BJ (cell line): ENCODE measurements around the gene CHPF2. TPM values are rescaled to one million over a fixed set of nuclear protein-coding genes. Genes with fewer than 3 reads are reported as not detected.

Experiments
- CTCF ChIA-PET: fragments of 350-600 bp; formaldehyde crosslinking; extraction: SDS; loops from one replicate; lab custom pipeline; 2021; ENCODE audit warnings: antibody characterized with exemption, inconsistent platforms; lab: Yijun Ruan, JAX
- POLR2A ChIA-PET: fragments of 300-600 bp; sonication (Branson Sonifier 250); formaldehyde crosslinking; extraction: SDS; loops from one replicate; lab custom pipeline; 2021; ENCODE audit warnings: antibody characterized with exemption; lab: Charles Lee
- DNase-seq: peaks from one replicate; pipeline ENCODE4 v3.0.0-alpha.2; 2011; ENCODE audit warnings: low read depth
- H3K27me3 ChIP-seq: 2 replicates; pipeline ENCODE4 v1.6.0; 2011; ENCODE audit warnings: low read length; ENCODE audit not compliant: control insufficient read depth, insufficient read depth
- H3K36me3 ChIP-seq: 2 replicates; pipeline ENCODE4 v1.5.1; 2011; ENCODE audit warnings: low read length; ENCODE audit not compliant: control insufficient read depth, insufficient read depth
- H3K4me3 ChIP-seq: 2 replicates; pipeline ENCODE4 v1.5.1; 2011; ENCODE audit warnings: low read depth, mild to moderate bottlenecking, control low read depth, low read length
- CTCF ChIP-seq: IDR thresholded peaks from 2 replicates; pipeline ENCODE4 v1.5.1; 2011; ENCODE audit warnings: low read depth, mild to moderate bottlenecking, control low read depth, inconsistent platforms, low read length, moderate library complexity; ENCODE audit not compliant: insufficient read depth
- polyA plus RNA-seq: library from polyadenylated mRNA; depleted of rRNA; stranded (reverse); fragments of >200 nt; gene quantifications from 2 replicates; pipeline ENCODE4 v1.2.3, GENCODE V29; 2011; rRNA removed

The CHPF2 gene
- polyA plus RNA-seq, 1 experiment = 42.6 TPM

GRCh38 chr7:151283302-151283701 lies 51.0 kb downstream of the CHPF2 start:
- no peak for DNase-seq
- Histone ChIP-seq H3K36me3 (no peaks in the 10 kb centered on the region), H3K27me3 (peaks cover 12% of the 10 kb centered on the region), H3K4me3 (no peak overlapping the region)
- POLR2A ChIA-PET = no interaction called here
- CTCF ChIA-PET = no interaction called here
- no peak for TF ChIP-seq CTCF

- Histone ChIP-seq H3K27me3 (peaks cover 15% of the 10 kb centered on the region), H3K4me3 (no peak overlapping the region), H3K36me3 (no peaks in the 10 kb centered on the region)
- TF ChIP-seq CTCF = no peak
- no peak for DNase-seq
- POLR2A ChIA-PET = interaction anchor here (0.7 kb wide), 1 partner anchor 17 kb away, joined by 4 read pairs; no protein-coding TSS in a partner anchor
- CTCF ChIA-PET = interaction anchor here (0.7 to 1.2 kb wide), 2 partner anchors 18 kb away, joined by 3 to 4 read pairs; no protein-coding TSS in a partner anchor
These were observed 53.9 kb downstream of the CHPF2 start for GRCh38 chr7:151286148-151286547.

Other genes with a start within 250 kb of the CHPF2 start
- gene NOS3, start 241.5 kb upstream of the CHPF2 start, polyA plus RNA-seq = 0.60 and 1.3 TPM in 2 replicates
- 0.07 and 0.15 TPM in 2 replicates for gene ATG9B, start 208.0 kb upstream of the CHPF2 start, polyA plus RNA-seq
- 13.0 and 23.6 TPM in 2 replicates for gene ABCB8, start 204.0 kb upstream of the CHPF2 start, polyA plus RNA-seq
- gene ASIC3, start 184.0 kb upstream of the CHPF2 start, polyA plus RNA-seq = 0.26 and 0.45 TPM in 2 replicates
- gene CDK5, start 174.6 kb upstream of the CHPF2 start, polyA plus RNA-seq = 30.0 and 33.2 TPM in 2 replicates
- 59.0 and 86.1 TPM in 2 replicates for gene SLC4A2, start 172.9 kb upstream of the CHPF2 start, polyA plus RNA-seq
- gene FASTK, start 151.7 kb upstream of the CHPF2 start, polyA plus RNA-seq = 49.3 and 89.9 TPM in 2 replicates
- 13.6 and 27.8 TPM in 2 replicates for gene TMUB1, start 149.0 kb upstream of the CHPF2 start, polyA plus RNA-seq
- gene AGAP3, start 146.0 kb upstream of the CHPF2 start, polyA plus RNA-seq = 43.9 and 52.1 TPM in 2 replicates
- gene GBX1, start 64.8 kb upstream of the CHPF2 start, polyA plus RNA-seq = not detected in 2 replicates
- not detected in 2 replicates for gene ASB10, start 45.2 kb upstream of the CHPF2 start, polyA plus RNA-seq
- gene H2BK1, start 22.0 kb upstream of the CHPF2 start, polyA plus RNA-seq = not detected in 2 replicates
- gene ABCF2, start 5.3 kb upstream of the CHPF2 start, polyA plus RNA-seq = 44.2 and 62.5 TPM in 2 replicates
- 37.7 and 46.6 TPM in 2 replicates for gene SMARCD3, start 16.2 kb downstream of the CHPF2 start, polyA plus RNA-seq
- 44.5 and 46.3 TPM in 2 replicates for gene NUB1, start 109.3 kb downstream of the CHPF2 start, polyA plus RNA-seq
- 0.04 TPM in 1 of 2 replicates, not detected in the other for gene WDR86, start 177.6 kb downstream of the CHPF2 start, polyA plus RNA-seq
- gene CRYGN, start 207.7 kb downstream of the CHPF2 start, polyA plus RNA-seq = 0.07 and 0.10 TPM in 2 replicates